Erythroblast (primary cell): ENCODE results near the gene TENM3.

Experiments used
- GATA1 ChIP-seq: IDR thresholded peaks from 2 replicates; pipeline ENCODE4 v1.6.1; 2011; ENCODE audit warnings: low read depth, mild to moderate bottlenecking, control low read depth, low read length, moderate library complexity
- POLR2A ChIP-seq: IDR thresholded peaks from 2 replicates; pipeline ENCODE4 v1.6.1; 2011; ENCODE audit warnings: mild to moderate bottlenecking, low read length

DNA sequence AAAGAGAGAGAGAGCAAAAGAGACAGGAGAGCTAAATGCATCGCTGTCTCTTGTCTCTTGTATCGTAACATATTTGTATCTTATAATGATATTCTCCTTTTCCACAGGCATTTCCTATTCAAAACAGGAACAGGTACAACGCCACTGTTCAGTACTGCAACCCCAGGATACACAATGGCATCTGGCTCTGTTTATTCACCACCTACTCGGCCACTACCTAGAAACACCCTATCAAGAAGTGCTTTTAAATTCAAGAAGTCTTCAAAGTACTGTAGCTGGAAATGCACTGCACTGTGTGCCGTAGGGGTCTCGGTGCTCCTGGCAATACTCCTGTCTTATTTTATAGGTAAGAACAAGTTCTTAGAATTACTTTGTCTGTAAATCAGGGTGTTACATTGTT, 385.3 kb downstream of the TENM3 start:
- TF ChIP-seq POLR2A: no peak
- no peak for TF ChIP-seq GATA1
